Activated CD8-positive, alpha-beta memory T cell treated with anti-CD3 and anti-CD28 coated beads, Interleukin-2, amount 50 U/mL, for 48 hours (primary cell): Measurements from ENCODE around the gene GLS.

Experiments
- DNase-seq: peaks from one replicate; pipeline ENCODE4 v3.0.0-alpha.2; 2020

The GLS gene

GRCh38 chr2:190997526-190998113 lies 117.0 kb downstream of the GLS start:
- no peak for DNase-seq

DNA sequence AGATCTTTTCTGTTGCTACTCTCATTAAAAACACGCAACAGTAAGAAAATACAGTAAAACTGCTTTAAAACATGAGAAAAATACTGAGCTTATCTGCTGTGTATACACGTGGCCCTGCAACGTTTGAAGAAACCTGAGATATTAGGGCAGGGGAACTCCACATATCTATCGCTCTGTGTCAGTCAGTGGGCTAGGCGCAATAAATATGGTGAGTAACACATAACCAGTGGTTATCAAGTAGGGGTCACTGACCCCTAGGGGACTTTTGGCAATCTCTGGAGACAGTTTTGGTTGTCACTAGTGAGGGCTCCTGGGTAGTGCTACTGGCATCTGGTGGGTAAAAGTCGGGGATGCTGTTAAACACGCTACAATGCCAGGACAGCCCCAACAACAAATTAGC lies 118.4 kb downstream of the GLS start:
- no peak for DNase-seq

DNA sequence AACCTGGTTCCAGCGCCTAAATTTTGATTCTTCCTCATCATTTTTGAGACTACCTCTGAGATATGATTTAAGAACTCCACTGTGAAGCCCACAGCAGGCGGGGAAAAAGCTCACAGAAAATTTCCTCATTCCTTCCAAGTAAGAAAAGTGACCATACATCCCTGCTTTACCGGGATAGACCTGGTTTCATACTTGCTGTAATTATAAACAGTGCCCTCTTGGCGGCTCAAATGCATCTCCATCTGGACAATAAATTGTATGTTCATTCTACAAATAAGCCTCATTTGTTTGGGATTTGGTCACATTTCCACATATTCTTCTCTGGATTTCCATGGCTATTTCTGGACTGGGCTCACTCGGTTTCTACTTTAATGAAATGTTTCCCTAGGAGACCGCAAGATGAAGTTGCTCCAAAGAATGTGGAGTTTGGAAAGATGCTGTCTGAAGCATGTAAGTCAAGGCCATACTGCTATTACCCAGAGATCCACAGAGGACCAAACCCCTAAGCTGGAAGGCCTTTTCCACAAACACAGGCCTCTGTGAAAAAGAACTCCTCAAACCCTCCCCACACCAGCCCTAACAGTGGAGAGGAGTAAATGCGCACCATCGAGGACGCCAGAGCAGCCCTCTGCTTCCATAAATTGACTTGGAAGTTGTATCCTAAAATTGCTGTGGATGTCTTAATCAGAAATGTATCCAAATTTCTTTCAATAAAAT lies 119.5 kb downstream of the GLS start:
- no peak for DNase-seq

- DNase-seq, result no peak
Measured at GRCh38 chr2:191001032-191001431, 120.4 kb downstream of the GLS start.

- no peak for DNase-seq
Measured at GRCh38 chr2:191001624-191002023, 121.0 kb downstream of the GLS start.

DNA sequence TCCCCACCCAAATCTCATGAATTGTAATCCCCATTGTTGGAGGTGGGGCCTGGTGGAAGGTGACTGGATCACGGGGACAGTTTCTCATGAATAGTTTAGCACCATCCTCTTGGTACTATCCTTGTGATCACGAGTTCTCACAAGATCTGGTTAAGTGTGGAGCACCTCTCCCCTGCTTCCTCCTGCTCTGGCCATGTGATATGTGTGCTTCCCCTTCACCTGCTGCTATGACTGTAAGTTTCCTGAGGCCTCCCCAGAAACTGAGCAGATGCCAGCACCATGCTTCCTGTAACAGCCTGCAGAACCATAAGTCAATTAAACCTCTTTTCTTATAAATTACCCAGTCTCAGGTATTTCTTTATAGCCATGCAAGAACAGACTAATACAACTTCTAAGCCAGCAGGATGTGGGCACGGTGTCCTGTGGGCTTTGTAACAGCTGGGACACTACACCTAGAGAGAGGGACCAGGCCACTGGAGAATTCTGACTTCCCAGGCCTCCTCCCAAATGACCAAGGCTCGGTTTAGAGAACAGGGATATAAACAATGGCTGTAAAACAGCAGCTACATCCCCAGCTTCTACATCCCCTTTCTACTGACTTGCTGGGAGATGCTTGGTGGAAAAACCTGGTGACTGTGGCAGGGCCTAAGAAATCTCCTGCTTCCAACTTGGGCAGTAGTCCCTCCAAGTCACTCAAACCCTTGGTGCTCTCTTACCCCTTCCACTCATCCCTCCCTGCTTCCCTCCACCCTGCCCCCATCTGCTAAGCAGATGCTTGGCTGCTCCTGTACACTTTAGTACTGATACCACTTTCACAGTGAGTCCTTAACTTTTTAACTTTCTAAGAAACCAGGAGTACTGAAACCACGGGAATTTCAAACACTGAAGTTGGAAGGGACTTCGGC lies 123.0 kb downstream of the GLS start:
- no peak for DNase-seq

- DNase-seq, result no peak
Measured at GRCh38 chr2:191006297-191006696, 125.7 kb downstream of the GLS start.

GRCh38 chr2:191006997-191007783 lies 126.6 kb downstream of the GLS start:
- no peak for DNase-seq

GRCh38 chr2:191008286-191008685 lies 127.7 kb downstream of the GLS start:
- no peak for DNase-seq

DNA sequence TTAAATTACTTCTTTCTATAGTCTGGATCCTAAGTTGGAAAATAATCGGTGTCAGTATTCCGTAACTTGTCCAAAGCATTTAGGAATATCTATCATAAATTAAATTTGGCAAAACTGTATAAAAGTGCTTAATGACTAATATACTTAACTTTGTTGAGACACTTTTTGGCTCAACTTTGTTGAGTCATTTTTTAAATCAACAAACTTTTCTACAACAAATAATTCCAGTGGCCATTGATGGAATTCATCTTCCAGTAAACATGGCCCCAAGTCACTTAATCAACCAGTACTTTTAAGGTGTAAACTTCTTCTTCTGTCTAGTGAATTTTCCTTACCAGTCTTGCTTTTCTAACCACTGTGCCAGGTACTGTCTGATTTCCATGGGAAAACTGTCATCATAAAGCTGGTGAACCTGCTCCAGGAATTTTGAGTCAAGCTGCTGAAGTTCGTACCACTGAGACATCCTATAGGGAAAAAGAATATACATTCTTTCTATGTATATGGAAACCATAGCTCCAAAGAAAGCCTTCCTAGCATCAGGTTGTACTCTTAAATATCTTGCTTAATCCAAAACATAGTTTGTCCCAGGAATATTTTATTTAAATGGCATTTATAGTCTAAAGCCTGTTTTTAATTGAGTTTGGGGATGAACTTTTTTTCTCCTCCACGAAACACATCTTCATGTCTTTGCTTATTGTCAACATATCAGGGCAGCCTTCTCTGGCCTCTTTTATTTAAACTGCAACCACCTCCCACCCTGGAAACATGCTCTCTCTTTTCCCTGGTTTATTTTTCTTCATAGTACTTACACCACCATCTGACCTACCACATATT lies 129.1 kb downstream of the GLS start:
- DNase-seq, result no peak

DNA sequence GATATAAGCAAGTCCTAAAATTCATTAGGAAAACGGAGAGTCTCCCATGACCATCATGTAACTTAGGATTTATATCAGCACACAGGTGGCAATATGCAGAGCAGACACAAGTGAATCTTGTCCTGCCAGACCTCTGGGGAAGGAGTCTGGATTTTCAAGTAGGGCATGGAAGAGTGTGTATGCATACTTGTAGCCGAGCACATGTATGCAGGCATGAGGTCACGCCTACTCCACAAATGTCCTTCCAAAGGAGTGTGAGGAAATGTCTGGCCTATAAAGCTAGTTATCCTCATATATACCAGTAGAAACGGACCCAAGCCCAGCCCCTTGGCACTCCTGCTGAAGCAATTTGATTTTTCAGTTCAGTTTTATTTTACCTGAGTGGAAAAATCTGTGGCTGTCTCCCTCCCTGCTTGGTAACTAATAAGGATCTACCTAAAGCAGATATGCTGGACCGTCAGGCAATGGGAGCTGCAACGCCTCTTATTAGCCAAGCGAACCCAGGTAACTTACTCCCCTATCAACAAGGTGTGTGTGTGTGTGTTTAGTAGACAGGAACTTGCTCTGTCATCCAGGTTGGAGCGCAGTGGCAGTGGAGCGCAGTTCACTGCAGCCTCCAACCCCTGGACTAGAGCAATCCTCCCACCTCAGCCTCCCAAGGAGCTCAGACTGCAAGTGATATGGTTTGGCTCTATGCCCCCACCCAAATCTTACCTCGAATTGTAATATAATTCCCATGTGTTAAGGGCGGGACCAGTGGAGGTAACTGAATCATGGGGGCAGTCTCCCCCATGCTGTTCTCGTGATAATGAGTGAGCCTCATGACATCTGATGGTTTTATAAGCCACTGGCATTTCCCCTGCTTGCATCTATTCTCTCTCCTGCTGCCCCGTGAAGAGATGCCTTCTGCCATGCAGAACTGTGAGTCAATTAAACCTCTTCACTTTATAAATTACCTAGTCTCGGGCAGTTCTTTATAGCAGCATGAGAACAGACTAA lies 130.6 kb downstream of the GLS start:
- DNase-seq, result no peak

DNA sequence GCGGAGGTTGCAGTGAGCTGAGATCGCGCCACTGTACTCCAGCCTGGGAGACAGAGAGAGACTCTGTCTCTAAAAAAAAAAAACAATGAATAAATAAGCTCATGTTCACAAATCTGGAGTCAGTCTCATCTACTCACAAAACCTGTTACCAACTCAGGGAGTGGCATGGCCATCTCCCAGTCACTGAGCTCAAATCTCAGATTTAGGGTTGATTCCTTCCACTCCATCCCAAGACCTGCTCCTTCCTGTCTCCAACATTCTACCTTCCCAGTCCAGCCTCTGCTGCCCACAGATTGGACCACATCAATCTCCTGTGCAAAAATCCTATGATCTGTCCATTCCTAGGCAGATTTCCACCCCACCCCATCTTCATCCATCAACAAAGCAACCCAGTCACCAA lies 131.7 kb downstream of the GLS start:
- no peak for DNase-seq

- no peak for DNase-seq
Measured at GRCh38 chr2:191012845-191013681, 132.4 kb downstream of the GLS start.

DNA sequence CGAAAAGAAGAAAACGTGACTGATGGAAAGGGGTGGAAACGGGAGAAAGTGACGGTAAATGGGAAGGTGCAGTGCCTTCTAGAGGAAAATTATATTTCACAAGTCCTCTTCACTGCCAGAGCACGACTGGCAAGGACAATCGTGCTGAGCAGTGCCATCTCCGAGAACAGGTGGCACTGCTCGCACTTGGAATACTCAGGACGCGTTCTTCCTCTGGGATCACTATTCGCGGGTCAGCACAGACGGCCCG lies 133.0 kb downstream of the GLS start:
- no peak for DNase-seq

GRCh38 chr2:191013932-191014652 lies 133.5 kb downstream of the GLS start, which contains the start of gene STAT1:
STAT1 (minus strand) TSS chr2:191014171; CDS start chr2:191010003, 4,168 bp downstream.
- DNase-seq, result peak; percentile 100

DNA sequence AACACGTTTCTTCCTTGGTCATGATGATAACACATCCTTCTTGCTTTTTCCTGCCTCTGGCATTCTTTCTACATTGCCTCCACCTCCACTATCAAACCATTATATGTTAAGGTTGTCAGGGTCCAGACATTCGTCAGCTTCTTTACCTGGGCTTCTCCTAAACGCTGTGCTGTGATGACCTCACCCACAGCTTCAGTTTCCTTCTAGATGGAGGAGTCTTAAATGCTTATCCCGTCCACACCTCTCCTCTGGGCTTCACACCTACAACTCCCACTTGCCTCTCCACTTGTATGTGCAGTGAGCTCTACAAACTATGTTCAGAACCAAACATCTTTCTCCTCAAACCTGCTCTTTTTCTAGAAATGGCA lies 134.0 kb downstream of the GLS start:
- no peak for DNase-seq
